Lower lobe of right lung (tissue), 2 donors: ENCODE measurements around the gene CACUL1. TPM values are rescaled to one million over a fixed set of nuclear protein-coding genes. Genes with fewer than 3 reads are reported as not detected.
A peak's percentile ranks its signal among the peaks of the same experiment; 100 is the strongest.

Experiments used
- ATAC-seq, 2 donors: fragments of 200-7000 bp; cut with Tn5 transposase; one replicate each; pipeline ENCODE4 v1.9.1; 2020 to 2022; ENCODE audit warnings: mild to moderate bottlenecking in 2 of 2, moderate library complexity in 2 of 2
- DNase-seq: peaks from one replicate; pipeline ENCODE4 v3.0.0-alpha.2; 2020
- H3K27ac ChIP-seq: fragments of 200-600 bp; one replicate; pipeline ENCODE4 v1.8.0; 2022
- H3K27me3 ChIP-seq: fragments of 200-600 bp; one replicate; pipeline ENCODE4 v1.8.0; 2022; ENCODE audit warnings: low read depth
- H3K36me3 ChIP-seq: fragments of 200-600 bp; one replicate; pipeline ENCODE4 v1.8.0; 2022; ENCODE audit warnings: mild to moderate bottlenecking
- H3K4me1 ChIP-seq: fragments of 200-600 bp; one replicate; pipeline ENCODE4 v1.8.0; 2022
- H3K4me3 ChIP-seq: fragments of 200-600 bp; one replicate; pipeline ENCODE4 v1.8.0; 2022; ENCODE audit warnings: mild to moderate bottlenecking
- H3K9me3 ChIP-seq: fragments of 200-600 bp; one replicate; pipeline ENCODE4 v1.8.0; 2022
- CTCF ChIP-seq: fragments of 200-600 bp; IDR thresholded peaks from one replicate; pipeline ENCODE4 v1.8.0; 2022; ENCODE audit warnings: antibody characterized with exemption, mild to moderate bottlenecking
- intact Hi-C: fragments of 100-400 bp; cut with DNase I; formaldehyde crosslinking; loops from one replicate; pipeline ENCODE4 v1.11.0; 2022
- total RNA-seq: library from RNA; stranded (reverse); fragmentation: NEBNext Ultra II Directional; extraction: Animal tissue kit (Norgen Biotek cat#: 25700); gene quantifications from one replicate; pipeline ENCODE4 v1.2.1, GENCODE V29; 2021
- donor health status: DM: no; HTN: yes; CAD: no; lungs with severe emphysema.

The CACUL1 gene
- total RNA-seq, 1 donor from 2014 or later: 45.9 TPM

GRCh38 chr10:118710487-118710886, 44.3 kb downstream of the CACUL1 start:
- H3K27me3 ChIP-seq: no peaks in the 10 kb centered on the region
- ATAC-seq: no peak
- intact Hi-C loops: no loop called here
- H3K36me3 ChIP-seq: peaks cover 20% of the 10 kb centered on the region
- no peak for DNase-seq
- no peak for TF ChIP-seq CTCF
- no peak overlapping the region for H3K4me3 ChIP-seq
- H3K4me1 ChIP-seq: no peaks in the 10 kb centered on the region
- no peak overlapping the region for H3K27ac ChIP-seq
- no peaks in the 10 kb centered on the region for H3K9me3 ChIP-seq

DNA sequence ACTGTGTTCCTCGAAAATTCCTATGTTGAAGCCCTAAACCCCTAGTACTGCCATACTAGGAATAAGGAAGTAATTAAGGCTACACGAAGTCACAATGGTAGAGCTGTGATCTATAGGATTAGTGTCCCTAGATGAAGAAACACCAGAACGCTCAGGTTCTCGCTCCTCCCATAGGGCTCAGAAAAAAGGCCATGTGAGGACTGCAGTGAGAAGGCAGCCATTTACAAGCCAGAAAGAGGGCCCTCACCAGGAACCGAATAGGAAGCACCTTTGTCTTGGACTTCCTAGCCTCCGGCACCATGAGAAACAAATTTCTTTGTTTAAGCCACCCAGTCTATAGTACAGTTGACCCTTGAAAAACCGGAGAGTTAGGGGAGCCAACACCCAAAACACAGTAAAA, 46.2 kb downstream of the CACUL1 start:
- no peaks in the 10 kb centered on the region for H3K27me3 ChIP-seq
- DNase-seq: no peak
- ATAC-seq: no peak
- no peaks in the 10 kb centered on the region for H3K4me1 ChIP-seq
- intact Hi-C loops: no loop called here
- H3K27ac ChIP-seq: no peak overlapping the region
- H3K4me3 ChIP-seq: no peak overlapping the region
- peaks cover 20% of the 10 kb centered on the region for H3K36me3 ChIP-seq
- H3K9me3 ChIP-seq: no peaks in the 10 kb centered on the region
- TF ChIP-seq CTCF: no peak

- no peak for DNase-seq
- ATAC-seq: no peak
- intact Hi-C loops: no loop called here
Measured at GRCh38 chr10:118704711-118705110, 50.1 kb downstream of the CACUL1 start.

DNA sequence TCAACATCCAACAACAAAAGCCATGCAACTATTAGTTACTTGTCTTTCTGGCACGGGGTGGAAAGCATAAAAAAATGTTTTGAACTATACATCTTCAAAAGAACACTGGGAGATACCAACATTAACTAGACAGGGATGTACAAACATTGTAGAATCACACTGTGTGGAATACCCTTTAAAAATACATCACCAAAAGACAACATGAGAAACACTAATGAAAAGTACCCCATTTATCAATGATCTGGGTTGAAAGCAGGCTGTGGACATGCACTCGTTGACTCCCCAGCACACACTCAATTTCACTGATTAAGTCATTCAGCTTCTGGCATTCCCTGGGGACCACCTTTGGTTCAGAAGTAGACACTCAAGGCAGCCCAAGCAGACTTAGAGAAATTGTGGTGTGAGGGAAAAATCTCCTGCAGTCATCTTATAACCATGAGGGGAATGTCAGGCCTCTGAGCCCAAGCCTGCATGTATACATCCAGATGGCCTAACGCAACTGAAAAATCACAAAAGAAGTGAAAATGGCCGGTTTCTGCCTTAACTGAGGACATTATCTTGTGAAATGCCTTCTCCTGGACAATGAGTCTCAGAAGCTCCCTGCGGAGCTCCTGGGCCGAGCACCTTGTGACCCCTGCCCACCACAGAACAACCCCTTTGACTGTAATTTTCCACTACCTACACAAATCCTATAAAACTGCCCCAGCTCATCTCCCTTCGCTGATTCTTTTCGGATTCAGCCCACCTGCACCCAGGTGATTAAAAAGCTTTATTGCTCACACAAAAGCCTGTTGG, 53.0 kb downstream of the CACUL1 start:
- intact Hi-C loops: no loop called here
- Histone ChIP-seq H3K4me3 (no peak overlapping the region), H3K4me1 (no peaks in the 10 kb centered on the region), H3K36me3 (peaks cover 22% of the 10 kb centered on the region), H3K27me3 (no peaks in the 10 kb centered on the region), H3K27ac (no peak overlapping the region), H3K9me3 (no peaks in the 10 kb centered on the region)
- no peak for TF ChIP-seq CTCF
- ATAC-seq (no peak), DNase-seq (no peak)

More at GRCh38 chr10:118704711-118705110, 50.1 kb downstream of the CACUL1 start:
- Histone ChIP-seq H3K9me3 (no peaks in the 10 kb centered on the region), H3K4me3 (no peak overlapping the region), H3K36me3 (peaks cover 27% of the 10 kb centered on the region), H3K4me1 (no peaks in the 10 kb centered on the region), H3K27me3 (no peaks in the 10 kb centered on the region), H3K27ac (no peak overlapping the region)
- TF ChIP-seq CTCF: no peak

GRCh38 chr10:118698421-118698820, 56.3 kb downstream of the CACUL1 start:
- intact Hi-C loops: no loop called here
- Histone ChIP-seq H3K4me1 (no peaks in the 10 kb centered on the region), H3K4me3 (no peak overlapping the region), H3K27me3 (no peaks in the 10 kb centered on the region), H3K9me3 (no peaks in the 10 kb centered on the region), H3K27ac (no peak overlapping the region), H3K36me3 (peaks cover 21% of the 10 kb centered on the region)
- ATAC-seq (peak; percentile 61 to 75), DNase-seq (no peak)
- TF ChIP-seq CTCF: no peak
